Activated T-helper 9 cell treated with anti-CD3 and anti-CD28 coated beads, Interleukin-2, amount 50 U/mL, for 16 hours (primary cell): ENCODE measurements around the gene VWA1.

ENCODE experiments used
- DNase-seq: peaks from one replicate; pipeline ENCODE4 v3.0.0-alpha.2; 2020; ENCODE audit warnings: low read depth

VWA1 gene, protein sequence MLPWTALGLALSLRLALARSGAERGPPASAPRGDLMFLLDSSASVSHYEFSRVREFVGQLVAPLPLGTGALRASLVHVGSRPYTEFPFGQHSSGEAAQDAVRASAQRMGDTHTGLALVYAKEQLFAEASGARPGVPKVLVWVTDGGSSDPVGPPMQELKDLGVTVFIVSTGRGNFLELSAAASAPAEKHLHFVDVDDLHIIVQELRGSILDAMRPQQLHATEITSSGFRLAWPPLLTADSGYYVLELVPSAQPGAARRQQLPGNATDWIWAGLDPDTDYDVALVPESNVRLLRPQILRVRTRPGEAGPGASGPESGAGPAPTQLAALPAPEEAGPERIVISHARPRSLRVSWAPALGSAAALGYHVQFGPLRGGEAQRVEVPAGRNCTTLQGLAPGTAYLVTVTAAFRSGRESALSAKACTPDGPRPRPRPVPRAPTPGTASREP

DNA sequence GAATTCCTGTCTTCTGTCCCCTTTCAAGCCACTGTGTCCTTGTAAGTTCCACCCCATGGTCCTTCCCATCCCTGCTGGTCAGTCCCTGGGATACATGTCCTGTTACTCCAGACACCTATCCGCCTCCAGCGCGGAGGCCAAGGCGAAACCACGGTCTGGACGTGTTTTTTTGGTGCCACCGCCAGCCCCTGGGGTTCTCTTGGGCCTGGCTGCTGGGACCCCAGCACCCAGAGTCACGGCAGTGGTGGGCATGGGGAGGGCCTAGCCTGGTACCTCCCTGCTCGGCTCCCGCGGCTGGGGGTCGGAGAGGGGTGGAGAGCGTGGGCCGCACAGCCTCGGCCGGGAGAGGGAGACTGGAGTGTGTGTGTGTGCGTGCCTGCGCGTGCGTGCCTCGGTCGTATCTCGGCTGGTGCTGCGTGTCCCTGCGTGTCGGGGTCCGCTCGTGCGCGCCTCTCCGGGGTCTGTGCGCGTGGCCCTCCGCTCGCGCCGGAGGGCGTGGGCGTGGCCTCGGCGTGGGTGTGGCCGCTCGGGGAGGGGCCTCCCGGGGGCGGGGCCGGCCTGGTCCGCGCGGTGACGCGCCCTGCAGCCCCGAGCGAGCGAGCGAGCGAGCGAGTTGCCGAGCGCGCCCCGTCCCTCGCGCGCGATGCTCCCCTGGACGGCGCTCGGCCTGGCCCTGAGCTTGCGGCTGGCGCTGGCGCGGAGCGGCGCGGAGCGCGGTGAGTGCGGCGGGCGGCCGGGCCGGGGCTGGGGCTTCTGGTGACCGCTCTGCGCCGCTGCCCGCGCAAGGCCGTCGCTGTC is at the start of gene VWA1:
Gene VWA1, plus strand, starts transcription at position 585 of the 798 bp plus-strand sequence. Its CDS starts 59 bp downstream, at position 644.
- DNase-seq = peak; percentile 40

- no peak for DNase-seq
These were observed 49.6 kb upstream of the VWA1 start for GRCh38 chr1:1385931-1386330.

GRCh38 chr1:1387098-1388077 is 48.1 kb upstream of the VWA1 start:
- DNase-seq = no peak

DNA sequence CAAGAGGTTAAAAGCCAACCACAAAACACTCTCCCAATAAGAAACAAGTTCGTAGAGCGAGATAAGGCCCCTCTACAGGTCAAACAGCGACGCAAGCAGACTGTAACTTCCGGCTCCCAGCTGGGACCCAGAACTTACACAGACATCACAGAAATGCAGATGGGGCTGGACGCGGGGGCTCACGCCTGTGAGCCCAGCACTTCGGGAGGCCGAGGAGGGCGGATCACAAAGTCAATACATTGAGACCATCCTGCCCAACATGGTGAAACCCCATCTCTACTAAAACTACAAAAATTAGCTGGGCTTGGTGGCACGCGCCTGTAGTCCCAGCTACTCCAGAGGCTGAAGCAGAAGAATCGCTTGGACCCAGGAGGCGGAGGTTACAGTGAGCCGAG is 47.4 kb upstream of the VWA1 start:
- DNase-seq = no peak

DNA sequence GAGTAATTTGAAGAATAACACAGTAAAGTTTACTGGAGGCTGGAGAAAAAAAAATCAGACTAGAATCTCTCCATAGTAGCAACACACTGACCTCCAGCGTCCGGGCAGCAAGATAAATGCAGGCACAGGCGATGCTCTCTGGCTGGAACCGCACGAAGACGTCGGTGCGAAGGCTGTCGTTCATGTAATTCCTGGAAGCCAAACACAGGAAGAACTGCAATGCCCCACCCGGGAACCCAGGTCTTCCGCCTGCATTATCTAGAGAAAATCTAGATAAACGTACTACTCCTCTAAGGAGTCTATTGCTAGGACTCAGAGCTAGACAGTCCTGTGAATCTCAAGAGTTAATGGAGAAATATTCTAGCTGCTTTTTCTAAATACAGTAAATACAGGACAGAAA is 44.8 kb upstream of the VWA1 start:
- no peak for DNase-seq

GRCh38 chr1:1391225-1391624 is 44.3 kb upstream of the VWA1 start:
- no peak for DNase-seq

DNA sequence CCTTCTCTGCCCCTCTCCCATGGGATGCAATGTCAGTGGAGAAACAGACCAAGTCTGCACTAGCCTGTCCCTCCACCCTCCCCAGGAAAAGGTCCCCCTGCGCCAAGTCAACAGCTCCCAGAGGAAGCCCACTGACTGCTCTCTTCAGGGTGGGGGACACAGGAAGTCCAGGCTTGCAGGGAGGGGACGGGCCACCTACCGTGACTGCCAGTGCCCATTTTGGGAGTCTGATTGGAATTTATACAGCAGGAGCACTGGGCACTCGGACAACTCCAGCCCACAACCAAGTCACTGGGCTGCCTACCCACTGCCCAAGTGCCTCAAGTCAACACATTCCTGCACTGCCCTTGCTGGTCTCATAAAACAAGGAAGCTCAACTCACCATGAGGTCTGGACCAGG is 42.5 kb upstream of the VWA1 start:
- DNase-seq = no peak

- DNase-seq = no peak
These were observed 42.1 kb upstream of the VWA1 start for GRCh38 chr1:1393428-1393827.

DNA sequence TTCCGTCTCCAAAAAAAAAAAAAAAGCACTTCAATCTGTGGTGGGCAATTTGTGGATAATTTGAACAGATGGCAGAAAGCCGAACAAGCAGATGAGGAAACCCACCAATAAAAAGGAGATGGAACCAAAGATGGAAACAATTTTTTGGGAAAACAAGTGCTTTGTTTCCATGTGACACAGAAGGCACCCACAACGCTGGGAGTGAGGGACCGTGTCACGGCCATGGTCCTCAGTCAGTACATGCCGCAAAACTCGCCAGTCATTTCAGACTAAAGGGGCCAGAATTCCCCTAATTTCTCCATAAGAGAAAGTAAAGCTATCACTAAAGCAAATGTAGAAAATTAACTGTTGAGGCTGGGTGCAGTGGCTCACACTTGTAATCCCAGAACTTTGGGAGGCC is 41.4 kb upstream of the VWA1 start:
- no peak for DNase-seq

DNA sequence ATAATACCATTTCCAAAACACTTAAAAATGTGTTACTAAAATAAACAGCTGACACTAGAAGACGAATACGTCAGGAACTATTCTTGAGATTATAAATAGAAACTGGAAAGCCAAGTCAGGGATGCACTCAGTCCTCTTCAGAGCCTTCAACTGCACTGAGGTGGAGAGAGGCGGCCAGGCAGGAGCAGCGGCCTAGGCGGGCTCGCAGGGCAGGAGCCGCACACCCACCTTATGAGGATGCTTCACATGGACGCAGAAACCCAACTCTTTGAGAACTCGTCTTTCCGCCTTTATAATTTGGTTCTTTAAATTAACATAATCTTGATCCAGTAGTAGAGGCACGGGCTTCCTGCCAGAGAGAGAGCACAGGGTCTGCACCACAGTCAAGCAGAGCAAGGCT is 40.3 kb upstream of the VWA1 start:
- no peak for DNase-seq

- no peak for DNase-seq
These were observed 37.5 kb upstream of the VWA1 start for GRCh38 chr1:1397839-1398523.

DNA sequence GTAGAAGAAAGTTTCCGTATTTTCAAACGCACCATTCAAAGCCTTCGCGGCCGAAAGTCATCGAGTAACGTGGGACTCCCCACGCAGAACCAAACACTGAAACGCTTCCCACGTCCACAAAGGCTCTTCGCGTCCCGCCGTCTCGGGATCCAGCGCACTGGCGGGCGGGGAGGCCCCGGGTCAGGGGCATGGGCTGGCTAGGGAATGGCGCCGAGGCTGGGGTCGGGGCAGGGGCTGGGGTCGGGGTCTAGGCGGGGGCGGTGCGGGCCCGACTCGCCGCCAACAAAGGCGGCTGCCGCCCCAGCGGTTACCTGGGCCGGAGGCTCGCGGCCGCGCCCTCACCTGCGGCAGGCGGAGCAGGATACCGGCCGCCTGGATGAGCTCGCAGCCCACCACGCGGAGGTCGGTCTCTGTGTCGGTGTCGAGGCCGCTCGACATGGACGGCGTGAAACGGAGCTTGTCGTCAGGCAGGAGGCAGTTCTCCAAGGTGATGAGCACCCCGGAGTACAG is 36.8 kb upstream of the VWA1 start:
- no peak for DNase-seq

DNA sequence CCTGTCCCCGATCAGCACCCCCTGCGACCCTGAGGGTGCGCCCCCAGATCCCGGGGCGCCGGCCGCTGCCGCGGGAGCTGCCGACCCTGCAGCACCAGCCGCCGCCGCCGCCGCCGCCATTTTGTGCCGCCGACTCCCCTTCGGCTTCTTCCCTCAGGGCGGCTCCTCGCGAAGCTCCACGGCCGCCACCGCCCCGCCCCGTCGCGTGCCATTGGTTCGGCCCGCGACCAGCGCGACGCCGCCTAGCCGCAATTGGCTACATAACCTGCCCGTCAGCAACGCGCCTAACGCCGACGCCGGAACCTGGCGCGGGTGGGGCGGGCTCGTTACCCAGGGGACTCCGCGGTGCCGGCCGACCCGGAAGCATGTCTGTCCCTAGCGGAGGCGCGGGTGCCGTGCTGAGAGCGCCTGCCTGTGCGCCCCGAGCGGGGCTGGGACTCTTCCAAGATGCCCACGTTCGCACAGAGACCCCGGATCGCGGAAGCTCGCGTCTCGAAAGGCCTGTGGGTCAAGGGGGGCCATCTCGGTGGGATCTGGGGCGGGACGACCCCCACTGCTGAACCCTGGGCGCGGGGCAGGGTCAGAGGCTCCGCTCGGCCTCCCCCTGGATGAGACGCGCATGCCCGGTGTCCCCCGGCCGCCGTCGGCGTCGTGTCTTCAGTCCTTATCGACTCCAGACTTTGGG is 36.2 kb upstream of the VWA1 start, which contains the start of gene CCNL2:
Gene CCNL2, minus strand, starts transcription at position 149 of the 685 bp plus-strand sequence. Its CDS starts 29 bp downstream, at position 120.
- peak; percentile 100 for DNase-seq

GRCh38 chr1:1399872-1400575 is 35.5 kb upstream of the VWA1 start:
- DNase-seq = no peak

DNA sequence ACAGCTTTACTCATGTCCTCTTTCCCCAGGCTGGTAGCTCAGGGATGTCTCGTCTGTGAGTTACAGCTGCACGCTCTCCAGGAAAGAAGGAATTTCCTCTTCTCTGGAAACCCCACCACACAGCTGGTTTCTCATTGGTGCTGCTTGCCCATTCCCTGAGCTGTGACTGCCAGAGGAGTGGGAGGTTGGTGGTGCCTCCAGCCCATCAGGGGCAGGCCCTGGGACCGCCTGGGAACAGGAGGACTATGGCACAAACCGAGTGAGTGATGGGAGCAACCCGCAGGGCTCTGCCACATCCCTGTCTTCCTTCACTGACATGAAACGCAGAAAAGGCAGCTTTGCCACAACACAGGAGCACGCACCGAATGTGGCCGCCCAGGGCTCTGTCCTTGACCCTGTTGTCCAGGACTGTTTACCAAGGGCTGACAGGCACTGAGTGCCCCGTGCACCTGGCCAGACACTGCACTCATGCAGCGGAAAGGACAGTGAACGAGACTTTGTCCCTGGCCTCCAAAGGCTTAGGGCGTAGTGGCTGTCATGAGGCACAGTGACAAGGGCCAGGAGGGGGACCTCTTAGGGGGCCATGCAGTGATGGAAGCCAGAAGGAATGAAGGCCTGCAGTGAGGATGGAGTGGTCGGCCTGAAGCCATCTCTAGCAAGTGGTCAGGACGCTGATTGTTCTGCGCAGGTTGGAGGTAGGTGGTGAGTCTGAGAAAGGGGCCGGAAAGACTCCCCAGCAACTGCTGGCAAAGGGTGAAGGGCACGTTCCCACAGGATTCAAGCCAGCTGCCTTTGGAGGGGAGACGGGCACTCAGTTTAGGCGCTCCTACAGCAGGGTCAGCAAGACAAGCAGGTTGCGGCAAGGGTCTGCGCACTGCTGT is 34.7 kb upstream of the VWA1 start:
- DNase-seq = no peak

DNA sequence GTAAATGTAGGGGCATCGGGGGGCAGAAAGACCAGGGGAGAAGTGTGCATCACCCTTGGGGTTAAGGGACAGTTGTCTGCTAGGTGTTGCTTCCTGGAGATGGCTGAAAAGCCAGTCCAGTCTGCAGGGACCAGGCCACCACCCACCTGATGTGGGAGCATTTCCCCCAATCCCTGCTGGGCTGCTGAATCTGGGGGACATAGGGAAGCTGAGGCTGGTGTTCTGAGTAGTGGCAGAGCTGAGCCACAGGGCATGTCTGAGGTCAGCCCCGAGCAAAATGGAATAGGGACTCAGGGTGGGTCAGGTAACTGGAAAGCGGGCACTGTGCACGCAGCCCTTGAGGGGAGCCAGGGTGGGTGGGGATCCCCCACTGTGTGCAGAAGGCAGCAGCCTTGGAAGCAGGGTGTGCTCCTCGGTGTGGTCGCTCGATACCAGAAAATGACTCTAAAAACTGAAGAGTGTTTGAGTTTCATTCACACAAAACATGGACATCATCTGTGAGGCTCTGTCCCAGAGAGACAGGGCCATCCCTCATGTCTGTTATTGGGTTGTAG is 34.0 kb upstream of the VWA1 start:
- DNase-seq = no peak

DNA sequence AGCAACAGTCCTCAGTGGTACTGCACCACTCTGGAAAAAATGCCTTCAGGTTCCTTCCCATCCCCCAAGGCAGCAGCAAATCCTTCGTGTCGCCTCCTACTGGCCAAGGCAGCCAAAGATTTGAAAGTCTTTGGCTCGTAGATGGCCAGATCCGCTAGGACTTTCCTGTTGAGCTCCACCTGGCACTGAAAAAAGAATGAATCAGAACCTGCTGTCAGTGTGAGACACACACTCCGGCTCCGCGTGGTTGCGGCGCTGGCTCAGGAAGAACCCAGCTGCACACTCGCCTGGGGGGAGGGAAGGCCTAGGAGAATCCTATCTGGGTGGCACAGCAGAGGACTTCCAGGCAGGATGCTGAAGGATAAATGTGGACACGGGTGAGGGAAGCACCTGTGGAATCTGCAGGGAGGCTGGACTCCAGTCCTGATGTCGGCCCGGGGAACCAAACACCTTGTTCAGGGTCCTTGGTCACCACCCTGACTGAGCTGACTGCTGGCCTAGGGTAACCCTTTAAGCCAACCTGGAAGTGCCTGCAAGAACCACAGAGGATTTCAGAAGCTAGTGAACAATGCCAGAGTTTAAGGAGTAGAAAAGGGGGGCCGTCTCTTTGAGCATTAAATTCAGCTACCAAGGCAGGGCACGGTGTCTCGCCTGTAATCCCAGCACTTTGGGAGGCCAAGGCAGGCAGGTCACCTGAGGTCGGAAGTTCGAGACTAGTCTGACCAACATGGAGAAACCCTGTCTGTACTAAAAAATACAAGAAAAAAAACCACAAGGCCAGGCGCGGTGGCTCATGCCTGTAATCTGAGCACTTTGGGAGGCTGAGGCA is 33.2 kb upstream of the VWA1 start:
- no peak for DNase-seq
